22Rv1 (cell line): ENCODE results near the gene DNAJC18.

Experiments used
- ZFX ChIP-seq: fragments of 450-650 bp; IDR thresholded peaks from 2 replicates; pipeline ENCODE4 v1.6.1; 2017; ENCODE audit warnings: antibody characterized with exemption, borderline replicate concordance
- TF ChIP-seq, protein P1 (sequence below): fragments of 450-650 bp; IDR thresholded peaks from 2 replicates; pipeline ENCODE4 v1.5.1; 2017; ENCODE audit warnings: mild to moderate bottlenecking

DNA sequence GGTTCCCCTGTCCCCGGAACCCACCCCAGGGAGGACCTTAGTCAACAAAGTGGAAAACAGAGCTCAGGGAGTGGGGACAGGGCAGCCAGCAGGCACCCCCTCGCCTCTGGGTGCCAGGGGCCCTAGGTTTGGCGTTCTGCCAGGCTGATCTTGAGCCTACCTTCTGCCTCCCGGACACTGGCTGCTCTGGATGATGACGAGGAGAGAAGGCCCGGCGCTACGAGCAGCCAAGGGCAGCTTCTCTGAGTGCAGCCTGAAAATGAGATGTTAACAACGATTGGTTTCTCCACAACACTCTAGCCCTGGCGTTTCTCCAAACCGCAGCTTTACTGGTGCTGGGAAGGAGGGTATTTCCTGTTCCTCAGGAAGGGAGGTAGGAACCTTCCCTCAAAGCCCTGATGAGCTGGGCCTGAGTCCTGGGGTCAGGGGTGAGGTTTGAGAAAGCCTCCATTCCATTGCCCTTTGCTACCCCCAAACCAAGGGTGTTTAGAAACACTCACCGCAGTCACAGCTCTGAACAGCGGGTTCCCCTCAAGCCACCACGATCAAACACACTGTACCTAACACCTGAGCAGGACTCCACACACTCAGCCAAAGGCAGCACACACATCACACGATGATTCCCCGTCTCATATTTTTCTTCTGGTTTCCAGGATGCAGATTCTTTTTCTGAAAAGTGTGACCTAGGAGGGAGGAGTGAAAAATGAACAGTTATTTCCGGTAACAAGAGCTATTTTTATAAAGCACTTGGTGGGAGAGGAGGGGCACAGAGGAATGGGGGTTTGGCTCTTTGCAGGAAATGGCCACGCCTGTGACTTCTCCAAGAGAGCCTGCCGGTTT is 42.9 kb upstream of the DNAJC18 start, which contains the start of gene STING1:
- TF ChIP-seq, protein P1, sequence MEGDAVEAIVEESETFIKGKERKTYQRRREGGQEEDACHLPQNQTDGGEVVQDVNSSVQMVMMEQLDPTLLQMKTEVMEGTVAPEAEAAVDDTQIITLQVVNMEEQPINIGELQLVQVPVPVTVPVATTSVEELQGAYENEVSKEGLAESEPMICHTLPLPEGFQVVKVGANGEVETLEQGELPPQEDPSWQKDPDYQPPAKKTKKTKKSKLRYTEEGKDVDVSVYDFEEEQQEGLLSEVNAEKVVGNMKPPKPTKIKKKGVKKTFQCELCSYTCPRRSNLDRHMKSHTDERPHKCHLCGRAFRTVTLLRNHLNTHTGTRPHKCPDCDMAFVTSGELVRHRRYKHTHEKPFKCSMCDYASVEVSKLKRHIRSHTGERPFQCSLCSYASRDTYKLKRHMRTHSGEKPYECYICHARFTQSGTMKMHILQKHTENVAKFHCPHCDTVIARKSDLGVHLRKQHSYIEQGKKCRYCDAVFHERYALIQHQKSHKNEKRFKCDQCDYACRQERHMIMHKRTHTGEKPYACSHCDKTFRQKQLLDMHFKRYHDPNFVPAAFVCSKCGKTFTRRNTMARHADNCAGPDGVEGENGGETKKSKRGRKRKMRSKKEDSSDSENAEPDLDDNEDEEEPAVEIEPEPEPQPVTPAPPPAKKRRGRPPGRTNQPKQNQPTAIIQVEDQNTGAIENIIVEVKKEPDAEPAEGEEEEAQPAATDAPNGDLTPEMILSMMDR = no peak
- no peak for TF ChIP-seq ZFX
